ENCODE data around the gene CHMP2B. TPM values are rescaled to one million over a fixed set of nuclear protein-coding genes. Genes with fewer than 3 reads are reported as not detected.

The CHMP2B gene
- total RNA-seq, 1 experiment from 2014 or later: 49.4 TPM

DNA sequence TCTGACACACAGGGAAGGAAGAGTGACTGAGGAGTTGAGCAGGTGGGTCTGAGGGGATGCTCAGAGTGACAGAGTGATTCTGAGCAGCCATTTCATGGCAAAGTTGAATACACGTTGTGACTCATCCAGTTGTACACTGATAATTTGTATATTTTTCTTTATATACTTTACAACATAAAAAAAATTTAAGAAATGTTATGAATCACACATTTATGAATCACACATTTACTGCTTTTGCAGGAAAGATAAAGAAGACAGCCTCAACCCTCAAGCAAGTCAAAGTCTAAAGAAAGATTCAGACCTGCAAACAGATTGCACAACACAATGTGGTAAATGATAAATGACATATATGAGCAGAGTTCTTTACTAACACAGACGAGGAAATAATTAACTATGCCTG is 21.0 kb upstream of the CHMP2B start:
- H3K9me3 ChIP-seq (ENCODE audit: low read length): no peaks in the 10 kb centered on the region
- POLR2A ChIA-PET (ENCODE audit: unreplicated experiment): interaction anchor here (0.6 kb wide), 1 partner anchor 661 kb away, joined by 5 read pairs; no protein-coding TSS in a partner anchor
- H3K79me2 ChIP-seq (ENCODE audit: low read length): no peaks in the 10 kb centered on the region
- ATAC-seq: peak; percentile 82
- H3K27me3 ChIP-seq (ENCODE audit: low read length): no peaks in the 10 kb centered on the region
- H3F3A ChIP-seq (ENCODE audit: low read length, unreplicated experiment): peaks cover 15% of the 10 kb centered on the region
- peak; percentile 98 for DNase-seq
- intact Hi-C loops (cut with micrococcal nuclease): loop anchor here (1.0 to 5.0 kb wide), 8 partner anchors 15 to 412 kb away; partner anchors contain the start of genes CHMP2B and VGLL3
- H3K9ac ChIP-seq (ENCODE audit: low read length): peak overlapping the region; percentile 76
- TF ChIP-seq EZH2 (IDR thresholded peaks at IDR 0.05; ENCODE audit: low read length, unreplicated experiment) (no peak), EZH2phosphoT487 (IDR thresholded peaks at IDR 0.05; ENCODE audit: borderline replicate concordance, low read length) (no peak)
- TF ChIP-seq, protein P1, sequence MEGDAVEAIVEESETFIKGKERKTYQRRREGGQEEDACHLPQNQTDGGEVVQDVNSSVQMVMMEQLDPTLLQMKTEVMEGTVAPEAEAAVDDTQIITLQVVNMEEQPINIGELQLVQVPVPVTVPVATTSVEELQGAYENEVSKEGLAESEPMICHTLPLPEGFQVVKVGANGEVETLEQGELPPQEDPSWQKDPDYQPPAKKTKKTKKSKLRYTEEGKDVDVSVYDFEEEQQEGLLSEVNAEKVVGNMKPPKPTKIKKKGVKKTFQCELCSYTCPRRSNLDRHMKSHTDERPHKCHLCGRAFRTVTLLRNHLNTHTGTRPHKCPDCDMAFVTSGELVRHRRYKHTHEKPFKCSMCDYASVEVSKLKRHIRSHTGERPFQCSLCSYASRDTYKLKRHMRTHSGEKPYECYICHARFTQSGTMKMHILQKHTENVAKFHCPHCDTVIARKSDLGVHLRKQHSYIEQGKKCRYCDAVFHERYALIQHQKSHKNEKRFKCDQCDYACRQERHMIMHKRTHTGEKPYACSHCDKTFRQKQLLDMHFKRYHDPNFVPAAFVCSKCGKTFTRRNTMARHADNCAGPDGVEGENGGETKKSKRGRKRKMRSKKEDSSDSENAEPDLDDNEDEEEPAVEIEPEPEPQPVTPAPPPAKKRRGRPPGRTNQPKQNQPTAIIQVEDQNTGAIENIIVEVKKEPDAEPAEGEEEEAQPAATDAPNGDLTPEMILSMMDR (conservative IDR thresholded peaks at IDR 0.05; ENCODE audit: low read depth, low read length): no peak
- peak overlapping the region; percentile 91 for H3K27ac ChIP-seq (ENCODE audit: low read length)
- no peaks in the 10 kb centered on the region for H3K9me2 ChIP-seq (replicated peaks; ENCODE audit: low read length)
- no peaks in the 10 kb centered on the region for H3K36me3 ChIP-seq (ENCODE audit: low read depth, low read length)
- H3K4me3 ChIP-seq (ENCODE audit: low read length): no peak overlapping the region
- BruUV-seq (replicated peaks): no TSS peak
- peaks cover 52% of the 10 kb centered on the region for H3K4me1 ChIP-seq (ENCODE audit: insufficient read depth, low read length)
- H4K20me1 ChIP-seq (ENCODE audit: low read length): no peaks in the 10 kb centered on the region
- peak overlapping the region; percentile 64; the same call in 1 of the 2 replicates for H3K4me2 ChIP-seq (ENCODE audit: low read length)
- no peak overlapping the region for H2AFZ ChIP-seq (ENCODE audit: low read length)
- CTCF ChIA-PET: interaction anchor here (0.6 kb wide), 1 partner anchor 28 kb away, joined by 4 read pairs; no protein-coding TSS in a partner anchor

DNA sequence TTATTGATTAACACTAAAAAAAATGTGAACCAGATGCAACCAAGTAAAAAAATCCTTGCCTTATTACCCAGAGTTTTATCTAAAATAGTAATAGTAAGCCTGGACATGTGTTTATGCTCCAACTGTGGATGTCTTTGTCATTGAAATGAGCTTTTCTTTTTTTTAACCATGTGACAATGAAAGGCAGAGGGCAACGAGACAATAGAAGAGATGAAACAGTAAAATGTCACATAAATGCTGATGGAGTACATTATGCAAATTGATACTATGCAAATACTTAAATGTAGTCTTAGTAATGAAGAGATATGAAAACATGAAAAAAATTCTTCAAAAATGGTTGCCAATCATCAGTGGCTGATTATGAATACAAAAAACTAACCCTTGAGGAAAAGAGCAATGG is 20.5 kb upstream of the CHMP2B start:
- peaks cover 15% of the 10 kb centered on the region for H3F3A ChIP-seq (ENCODE audit: low read length, unreplicated experiment)
- intact Hi-C loops (cut with micrococcal nuclease): loop anchor here (1.0 to 5.0 kb wide), 9 partner anchors 16 to 412 kb away; partner anchors contain the start of genes CHMP2B and VGLL3
- H3K27me3 ChIP-seq (ENCODE audit: low read length): no peaks in the 10 kb centered on the region
- H3K4me1 ChIP-seq (ENCODE audit: insufficient read depth, low read length): peaks cover 52% of the 10 kb centered on the region
- no peaks in the 10 kb centered on the region for H3K36me3 ChIP-seq (ENCODE audit: low read depth, low read length)
- no peak for ATAC-seq
- H3K4me3 ChIP-seq (ENCODE audit: low read length): peak overlapping the region; percentile 15
- H3K9me2 ChIP-seq (replicated peaks; ENCODE audit: low read length): no peaks in the 10 kb centered on the region
- no peaks in the 10 kb centered on the region for H3K79me2 ChIP-seq (ENCODE audit: low read length)
- peak overlapping the region; percentile 76 for H3K9ac ChIP-seq (ENCODE audit: low read length)
- BruUV-seq (replicated peaks): TSS peak; percentile 61
- no peak for TF ChIP-seq EZH2 (IDR thresholded peaks at IDR 0.05; ENCODE audit: low read length, unreplicated experiment)
- TF ChIP-seq, protein P1 (conservative IDR thresholded peaks at IDR 0.05; ENCODE audit: low read depth, low read length): no peak
- no peak for TF ChIP-seq EZH2phosphoT487 (IDR thresholded peaks at IDR 0.05; ENCODE audit: borderline replicate concordance, low read length)
- H3K9me3 ChIP-seq (ENCODE audit: low read length): no peaks in the 10 kb centered on the region
- CTCF ChIA-PET: interaction anchor here (0.6 kb wide), 1 partner anchor 28 kb away, joined by 4 read pairs; no protein-coding TSS in a partner anchor
- H2AFZ ChIP-seq (ENCODE audit: low read length): no peak overlapping the region
- DNase-seq: no peak
- H3K27ac ChIP-seq (ENCODE audit: low read length): peak overlapping the region; percentile 91
- POLR2A ChIA-PET (ENCODE audit: unreplicated experiment): interaction anchor here (0.6 kb wide), 1 partner anchor 660 kb away, joined by 5 read pairs; no protein-coding TSS in a partner anchor
- peak overlapping the region; percentile 64 for H3K4me2 ChIP-seq (ENCODE audit: low read length)
- no peaks in the 10 kb centered on the region for H4K20me1 ChIP-seq (ENCODE audit: low read length)

DNA sequence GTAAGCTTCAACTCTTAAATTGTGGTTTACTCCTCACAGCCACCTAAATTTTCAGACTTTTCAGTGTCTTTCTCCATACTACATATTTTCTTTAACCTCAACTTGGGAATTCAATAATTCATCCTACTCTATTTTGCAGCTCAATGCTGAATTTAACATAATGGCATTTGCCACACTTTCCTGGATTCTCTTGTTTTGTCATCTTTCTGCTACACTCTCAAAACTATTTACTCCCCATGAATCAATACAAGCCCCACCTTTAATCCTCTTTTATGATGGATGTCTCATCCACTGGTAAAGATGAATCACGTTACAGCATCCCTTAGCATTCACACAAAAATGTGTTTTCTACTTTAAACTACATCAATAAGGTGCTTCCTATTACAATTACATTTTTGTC is 19.6 kb upstream of the CHMP2B start:
- intact Hi-C loops (cut with micrococcal nuclease): loop anchor here (1.0 to 5.0 kb wide), 4 partner anchors 17 to 217 kb away; partner anchors contain the start of gene VGLL3
- POLR2A ChIA-PET (ENCODE audit: unreplicated experiment): interaction anchor here (0.6 kb wide), 2 partner anchors 20 to 1574 kb away, joined by 3 to 4 read pairs; partner anchors contain the start of gene CHMP2B
- H3F3A ChIP-seq (ENCODE audit: low read length, unreplicated experiment): peaks cover 15% of the 10 kb centered on the region
- peaks cover 52% of the 10 kb centered on the region for H3K4me1 ChIP-seq (ENCODE audit: insufficient read depth, low read length)
- no peaks in the 10 kb centered on the region for H3K9me2 ChIP-seq (replicated peaks; ENCODE audit: low read length)
- H3K9ac ChIP-seq (ENCODE audit: low read length): peak overlapping the region; percentile 80
- H3K36me3 ChIP-seq (ENCODE audit: low read depth, low read length): no peaks in the 10 kb centered on the region
- no peaks in the 10 kb centered on the region for H3K9me3 ChIP-seq (ENCODE audit: low read length)
- no peaks in the 10 kb centered on the region for H3K79me2 ChIP-seq (ENCODE audit: low read length)
- DNase-seq (peak; percentile 97), ATAC-seq (peak; percentile 68)
- H3K4me3 ChIP-seq (ENCODE audit: low read length): peak overlapping the region; percentile 15; the same call in 1 of the 2 replicates
- TF ChIP-seq, protein P1 (conservative IDR thresholded peaks at IDR 0.05; ENCODE audit: low read depth, low read length): no peak
- no peak for TF ChIP-seq EZH2phosphoT487 (IDR thresholded peaks at IDR 0.05; ENCODE audit: borderline replicate concordance, low read length)
- TF ChIP-seq EZH2 (IDR thresholded peaks at IDR 0.05; ENCODE audit: low read length, unreplicated experiment): no peak
- H3K27me3 ChIP-seq (ENCODE audit: low read length): no peaks in the 10 kb centered on the region
- H3K4me2 ChIP-seq (ENCODE audit: low read length): peak overlapping the region; percentile 64
- CTCF ChIA-PET: no interaction called here
- H2AFZ ChIP-seq (ENCODE audit: low read length): no peak overlapping the region
- H4K20me1 ChIP-seq (ENCODE audit: low read length): no peaks in the 10 kb centered on the region
- no TSS peak for BruUV-seq (replicated peaks)
- H3K27ac ChIP-seq (ENCODE audit: low read length): peak overlapping the region; percentile 91

All from PC-3 (cell line).